HG02642 (cell line): ENCODE results near the gene SH3TC1.
A peak's percentile ranks its signal among the peaks of the same experiment; 100 is the strongest.

ENCODE experiments used
- ATAC-seq: cut with Tn5 transposase; IDR thresholded peaks from one replicate; pipeline ENCODE4 v1.9.1; 2021; ENCODE audit warnings: mild to moderate bottlenecking; ENCODE audit not compliant: unreplicated experiment, poor library complexity

Gene SH3TC1

DNA sequence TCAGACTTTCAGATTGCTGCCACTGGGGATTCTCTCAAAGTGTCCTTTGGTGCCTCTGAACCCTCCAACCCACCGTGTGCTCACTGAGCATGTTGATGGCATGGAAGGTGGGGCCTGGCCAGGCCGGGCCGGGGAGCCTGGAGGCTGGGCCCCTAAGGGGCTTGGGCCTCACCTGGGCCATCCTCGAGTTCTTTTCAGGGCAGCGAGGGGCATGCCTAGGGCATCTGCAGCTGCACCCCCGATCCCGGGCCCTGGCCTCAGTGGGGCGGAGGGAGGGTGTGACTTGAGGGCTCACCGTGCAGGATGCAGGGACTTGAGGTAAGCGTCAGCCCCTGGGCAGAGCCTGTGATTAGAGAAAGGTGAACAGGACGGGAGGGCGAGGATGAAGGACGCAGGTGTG lies 1.6 kb upstream of the SH3TC1 start:
- ATAC-seq, result no peak

DNA sequence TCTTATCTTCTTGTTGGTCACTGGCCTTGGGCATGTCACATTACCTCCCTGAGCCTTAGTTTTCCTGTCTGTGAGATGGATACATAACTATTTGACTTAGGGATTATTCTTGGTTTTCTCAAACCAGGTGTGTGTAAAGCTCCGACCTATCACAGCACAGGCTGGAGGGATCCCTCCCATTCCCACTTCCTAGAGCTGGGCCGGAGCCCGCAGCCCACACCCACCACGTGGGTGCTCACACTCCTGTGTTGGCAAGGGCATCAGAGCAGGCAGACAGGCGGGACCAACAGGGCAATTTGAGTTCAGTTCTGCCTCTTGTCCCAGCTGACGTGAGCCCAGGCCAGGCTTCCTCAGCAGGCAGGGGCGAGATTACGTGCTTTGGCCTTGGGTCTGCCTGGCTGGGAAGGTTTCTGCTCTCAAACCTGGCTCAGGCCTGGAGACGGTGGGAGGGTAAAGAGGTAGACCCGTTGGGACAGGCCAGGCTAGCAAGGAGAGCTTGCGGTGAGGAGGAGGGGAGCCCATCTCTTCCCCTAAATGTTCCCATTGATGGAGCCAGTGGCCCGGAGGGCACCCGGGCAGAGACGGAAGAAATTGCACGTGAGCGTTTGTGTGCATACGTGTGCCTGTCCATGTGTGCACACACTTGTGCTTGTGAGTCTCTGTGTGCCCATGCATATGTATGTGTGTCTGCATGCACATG lies 734 bp upstream of the SH3TC1 start:
- peak; percentile 1 for ATAC-seq

DNA sequence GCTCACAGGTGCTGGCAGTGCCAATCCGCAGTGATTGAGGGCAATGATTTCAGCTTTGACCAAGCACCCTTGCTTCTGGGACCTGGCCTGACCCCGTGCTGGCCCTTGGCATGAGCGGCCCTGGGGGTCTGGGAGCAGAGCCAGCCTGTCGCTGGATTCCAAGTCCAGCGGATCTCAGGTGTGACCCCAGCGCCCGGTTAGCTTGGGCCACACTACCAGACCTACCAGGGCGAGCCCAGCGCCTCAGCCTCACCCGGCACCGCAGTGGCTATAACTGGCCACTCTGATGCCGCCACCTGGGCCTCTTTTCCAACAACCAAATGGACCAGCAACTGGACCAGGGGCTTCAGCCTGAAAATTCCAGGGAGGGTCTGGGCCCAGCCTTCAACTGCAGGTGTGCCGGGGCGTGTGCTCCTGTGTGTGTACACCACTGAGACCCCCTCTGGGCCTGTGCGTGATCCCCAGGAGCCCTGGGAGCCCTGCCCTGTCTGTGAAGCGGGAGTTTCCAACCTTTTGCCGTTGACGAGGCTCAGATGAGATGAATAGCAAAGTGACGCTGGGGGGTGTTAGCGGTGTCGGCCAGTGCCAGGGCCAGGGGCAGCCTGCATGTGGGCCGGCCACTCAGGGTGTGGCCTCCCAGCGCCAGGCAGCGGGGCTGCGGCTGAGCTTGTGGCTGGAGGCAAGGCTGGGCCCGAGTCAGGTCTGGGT lies 658 bp downstream of the SH3TC1 start:
- ATAC-seq, result no peak

DNA sequence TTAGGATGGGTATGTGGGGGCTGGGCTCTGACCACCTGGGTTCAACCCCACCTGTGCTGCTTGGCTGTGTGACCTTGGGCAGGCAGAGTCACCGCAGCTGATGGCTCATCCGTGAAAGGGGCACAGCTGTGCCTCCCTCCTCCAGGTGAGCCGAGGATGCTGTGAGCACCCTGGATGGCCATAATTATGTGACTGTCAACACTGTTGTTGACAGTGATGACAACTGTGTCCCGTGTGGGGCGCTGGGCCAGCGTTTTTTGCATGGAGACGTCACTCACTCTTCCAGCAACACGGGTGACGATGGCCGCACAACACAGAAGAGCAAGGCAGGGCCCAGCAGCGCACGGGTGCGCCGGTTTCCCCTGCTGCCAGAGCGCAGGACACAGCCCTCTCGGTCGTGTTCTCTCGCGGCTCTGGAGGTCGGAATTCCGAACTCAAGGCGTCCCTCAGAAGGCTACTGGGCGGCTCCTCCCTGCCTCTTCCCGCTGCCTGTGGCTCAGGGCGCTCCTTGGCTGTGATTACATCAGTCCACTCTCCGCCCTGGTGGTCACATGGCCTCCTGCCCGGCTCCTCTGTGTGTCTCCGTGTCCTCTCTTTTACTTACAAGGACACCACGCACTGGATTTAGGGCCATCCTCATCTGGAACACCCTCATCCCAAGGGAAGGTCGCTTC lies 1.3 kb downstream of the SH3TC1 start:
- ATAC-seq, result no peak

DNA sequence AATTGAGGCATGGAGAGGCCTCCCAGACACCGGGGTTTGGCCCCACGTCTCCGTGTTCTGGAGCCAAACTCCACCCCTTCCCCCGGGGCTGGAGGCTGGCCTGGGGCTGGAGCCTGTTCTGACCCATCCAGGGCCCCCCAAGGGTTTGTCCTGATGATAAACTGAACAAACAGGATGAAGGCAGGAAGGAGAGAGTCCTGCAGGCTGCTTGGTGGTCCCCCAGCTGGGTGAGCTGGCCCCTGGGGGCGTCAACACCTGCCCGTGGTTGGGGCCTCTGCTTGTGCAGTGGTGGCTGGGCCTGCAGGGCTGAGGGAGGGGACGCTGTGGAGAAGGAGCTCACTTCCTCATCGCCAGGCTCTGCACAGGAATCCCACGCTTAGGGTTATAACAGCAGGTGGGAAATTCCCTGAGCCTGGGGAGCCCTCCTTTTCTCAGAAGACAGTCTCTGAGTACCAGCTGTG lies 2.3 kb downstream of the SH3TC1 start:
- ATAC-seq, result peak; percentile 40

DNA sequence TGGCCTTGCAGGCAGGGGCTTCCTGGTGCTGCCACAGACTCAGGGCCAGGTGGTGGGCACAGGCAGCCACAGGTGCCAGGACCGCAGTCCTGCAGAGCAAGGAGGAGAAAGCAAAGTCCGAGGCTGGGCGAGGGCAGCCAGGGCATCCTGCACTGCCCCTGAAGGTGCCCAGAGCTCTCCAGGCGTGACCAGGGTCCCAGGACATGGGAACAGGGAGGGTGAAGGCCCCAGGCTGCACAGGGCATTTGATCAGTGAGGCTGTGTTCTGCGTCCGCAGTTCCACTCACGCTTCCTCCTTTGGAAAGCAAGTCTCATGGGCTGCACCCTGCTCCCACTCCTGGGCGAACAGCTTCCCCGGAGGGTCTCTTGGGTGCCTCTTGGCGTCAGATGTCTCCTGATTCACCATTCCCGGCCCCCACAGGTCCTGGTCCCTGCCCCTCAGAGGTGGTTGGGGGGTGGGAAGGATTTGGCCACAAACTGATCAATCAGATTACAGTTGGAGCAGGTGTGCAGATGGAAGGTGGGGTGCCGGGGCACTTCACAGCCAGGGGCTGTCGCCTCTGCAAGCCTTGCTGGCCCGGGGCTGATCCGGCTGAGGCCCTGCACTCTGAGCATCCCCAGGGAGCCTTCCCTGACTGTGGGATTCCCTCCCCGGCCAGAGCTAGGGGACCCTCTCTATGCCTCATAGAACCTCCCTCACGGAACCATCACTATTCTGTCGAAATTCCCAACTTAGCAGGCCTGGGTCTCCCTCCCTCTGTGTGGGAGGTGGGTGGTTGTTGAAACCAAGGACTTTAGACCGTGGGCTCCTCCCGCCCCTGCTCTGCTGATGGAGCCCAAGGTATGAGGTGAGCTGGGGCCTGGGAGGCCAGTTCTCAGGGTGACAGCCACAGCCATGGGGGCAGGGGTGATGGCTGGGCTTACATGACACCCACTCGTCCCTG lies 3.3 kb downstream of the SH3TC1 start:
- ATAC-seq, result no peak

DNA sequence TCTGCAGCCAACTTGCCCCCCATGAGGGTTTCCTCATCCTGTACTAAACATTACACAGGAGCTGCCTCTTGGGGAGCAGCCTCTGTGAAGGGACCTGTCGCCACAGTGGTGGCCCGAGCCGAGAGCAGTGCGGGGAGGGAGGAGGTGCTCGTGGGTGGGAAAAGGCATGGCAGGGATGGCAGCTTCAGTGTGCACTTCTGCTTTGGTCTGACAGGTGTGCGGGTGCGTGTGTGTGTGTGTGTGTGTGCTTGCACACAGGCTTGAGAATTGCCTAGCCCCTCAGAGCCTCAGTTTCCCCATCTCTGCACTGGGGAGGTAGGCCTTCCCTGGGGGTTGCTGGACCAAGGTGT lies 3.9 kb downstream of the SH3TC1 start:
- no peak for ATAC-seq

DNA sequence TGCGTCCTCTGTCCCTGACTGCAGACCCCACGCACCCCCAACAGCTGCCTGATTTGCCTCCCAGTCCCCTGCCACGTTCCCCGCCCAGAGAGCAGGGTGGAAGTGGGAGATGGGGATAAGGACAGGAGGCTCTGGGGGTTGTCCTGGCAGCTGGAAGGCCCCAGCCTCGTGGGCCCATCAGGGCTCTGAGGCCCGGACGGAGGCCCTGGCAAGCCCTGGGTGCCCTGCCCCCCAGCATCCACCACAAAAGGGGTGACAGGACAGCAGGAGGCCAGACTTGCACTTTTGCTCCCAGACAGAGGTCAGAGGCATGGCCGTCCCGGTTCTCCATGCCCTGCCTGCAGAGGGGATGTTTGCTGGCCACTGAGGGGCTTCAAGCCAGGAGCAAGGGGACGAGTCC lies 4.7 kb downstream of the SH3TC1 start:
- ATAC-seq, result no peak

DNA sequence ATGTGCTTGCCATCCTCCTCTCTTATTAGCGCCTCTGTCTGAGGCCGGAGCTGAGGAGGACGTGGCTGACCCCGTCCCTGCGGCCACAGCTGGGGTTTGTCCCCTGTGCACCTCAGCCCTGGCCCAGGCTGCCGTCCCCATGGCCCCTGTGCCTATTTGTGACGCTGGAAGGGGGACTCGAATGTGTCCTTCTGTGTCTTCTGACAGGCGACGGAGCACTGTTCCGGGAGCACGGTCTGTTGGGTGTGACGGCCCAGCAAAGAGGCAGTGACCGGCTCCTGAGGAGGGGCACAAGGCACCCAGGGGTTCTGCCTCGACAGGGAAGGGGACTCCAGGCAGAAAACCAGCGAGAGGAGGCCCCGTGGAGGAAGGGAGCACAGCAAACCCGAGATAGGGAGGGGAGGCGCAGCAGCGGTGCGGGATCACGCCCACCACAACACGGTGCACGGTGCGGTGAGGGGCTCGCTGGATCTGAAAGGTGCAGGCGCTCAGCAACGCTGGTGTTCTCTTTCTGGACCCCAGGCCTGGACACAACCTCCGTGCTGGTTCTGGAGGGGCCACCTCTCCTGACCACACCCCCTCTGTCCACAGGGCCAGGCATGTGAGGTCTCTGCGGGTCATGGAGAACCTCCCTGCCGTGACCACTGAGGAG lies 5.6 kb downstream of the SH3TC1 start:
- ATAC-seq, result no peak

DNA sequence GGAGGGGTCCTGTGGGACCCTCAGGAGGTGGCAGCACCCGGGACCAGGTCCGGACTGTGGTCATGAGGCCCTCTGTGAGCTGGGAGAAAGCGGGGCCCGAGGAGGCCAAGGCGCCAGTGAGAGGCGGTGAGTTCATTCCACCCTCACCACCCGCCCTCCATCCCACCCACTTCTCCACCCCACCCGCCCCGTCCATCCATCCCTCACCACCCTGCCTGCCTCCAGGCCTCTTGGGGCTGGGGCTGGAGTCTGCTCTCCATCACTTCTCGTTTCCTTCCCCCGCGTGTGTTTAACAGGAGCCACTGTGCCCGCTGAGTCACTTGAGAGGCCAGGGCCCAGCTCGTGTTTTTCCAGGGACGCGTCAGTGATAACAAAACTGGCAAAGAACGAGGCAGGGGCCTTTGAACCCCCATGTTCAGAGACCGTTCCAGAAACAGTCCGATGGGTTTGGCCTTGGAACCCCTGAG lies 6.2 kb downstream of the SH3TC1 start:
- ATAC-seq, result no peak

DNA sequence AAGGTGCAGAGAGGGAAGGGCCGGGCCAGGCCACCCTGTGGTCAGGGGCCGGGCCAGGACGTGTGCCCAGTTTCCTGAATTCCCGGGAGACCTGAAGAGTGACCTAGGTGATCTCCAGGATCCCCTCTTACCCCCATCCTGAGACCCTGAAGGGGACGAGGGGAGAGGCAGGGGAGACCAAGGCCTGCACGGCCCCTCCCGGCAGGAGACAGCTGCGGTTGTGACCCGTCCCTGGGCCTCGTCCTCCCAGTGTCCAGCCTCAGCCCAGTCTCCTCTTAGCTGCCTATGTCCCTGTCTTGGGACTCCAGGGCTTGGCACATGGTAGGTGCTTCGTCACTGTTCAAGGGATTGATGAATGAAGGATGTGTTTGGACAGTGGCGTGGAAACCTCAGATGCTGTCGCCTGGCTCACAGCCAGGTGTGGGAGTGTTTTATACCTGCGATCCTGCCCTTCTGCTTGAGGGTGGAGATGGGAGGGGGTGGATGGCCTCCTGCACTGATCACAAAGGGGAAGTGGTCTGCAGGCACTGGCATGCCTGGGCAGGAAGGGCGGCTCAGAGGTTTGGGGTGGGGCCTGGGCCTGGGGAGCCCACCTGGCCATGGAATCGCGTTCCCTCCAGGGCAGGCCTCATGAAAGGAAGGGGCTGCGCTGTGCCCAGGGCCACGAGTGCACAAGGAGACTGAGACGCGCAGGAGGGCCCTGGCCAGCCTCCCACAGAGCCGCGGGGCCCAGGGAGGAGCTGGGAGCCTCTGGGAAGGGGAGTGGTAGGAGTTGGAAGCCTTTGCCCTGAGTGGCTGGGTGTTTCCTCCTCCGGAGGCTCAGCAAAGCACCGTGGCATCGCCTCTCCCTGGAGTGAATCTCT lies 6.9 kb downstream of the SH3TC1 start:
- ATAC-seq, result no peak

DNA sequence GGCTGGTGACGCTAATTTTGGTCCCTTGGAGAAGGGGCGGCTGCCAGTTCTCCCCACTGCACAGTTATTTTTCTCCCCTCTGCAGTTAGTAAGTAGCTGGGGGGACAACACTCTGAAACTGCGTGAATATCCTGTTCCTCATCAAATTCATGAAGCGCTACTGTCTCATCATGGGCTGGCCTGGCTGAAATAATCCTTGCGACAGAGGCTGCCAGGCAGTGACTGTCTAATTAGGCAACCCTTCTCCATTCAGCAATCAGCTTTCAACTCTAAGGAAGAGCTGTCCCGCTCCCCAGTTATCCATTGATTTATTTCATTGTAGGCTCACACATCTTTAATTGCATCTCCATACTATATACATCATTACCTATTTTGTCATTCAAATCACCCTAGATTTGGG lies 8.2 kb downstream of the SH3TC1 start:
- no peak for ATAC-seq

DNA sequence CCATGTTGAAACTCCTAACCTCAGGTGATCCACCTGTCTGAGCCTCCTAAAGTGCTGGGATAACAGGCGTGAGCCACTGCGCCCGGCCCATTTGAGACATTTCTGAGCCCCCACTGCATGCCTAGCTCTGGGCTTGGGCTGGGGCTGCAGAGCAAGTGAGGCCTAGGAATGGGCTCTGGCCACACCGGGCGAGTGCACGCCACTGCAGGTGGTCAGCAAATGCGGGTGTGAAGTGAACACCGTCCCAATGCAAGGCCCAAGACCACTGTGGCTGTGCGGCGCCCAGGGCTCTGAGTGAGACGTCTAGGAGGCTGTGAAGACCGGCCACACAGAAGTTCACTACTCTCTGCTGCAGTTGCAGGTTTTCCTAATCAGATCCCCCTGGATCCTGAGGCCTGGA lies 9.5 kb downstream of the SH3TC1 start:
- ATAC-seq, result no peak

DNA sequence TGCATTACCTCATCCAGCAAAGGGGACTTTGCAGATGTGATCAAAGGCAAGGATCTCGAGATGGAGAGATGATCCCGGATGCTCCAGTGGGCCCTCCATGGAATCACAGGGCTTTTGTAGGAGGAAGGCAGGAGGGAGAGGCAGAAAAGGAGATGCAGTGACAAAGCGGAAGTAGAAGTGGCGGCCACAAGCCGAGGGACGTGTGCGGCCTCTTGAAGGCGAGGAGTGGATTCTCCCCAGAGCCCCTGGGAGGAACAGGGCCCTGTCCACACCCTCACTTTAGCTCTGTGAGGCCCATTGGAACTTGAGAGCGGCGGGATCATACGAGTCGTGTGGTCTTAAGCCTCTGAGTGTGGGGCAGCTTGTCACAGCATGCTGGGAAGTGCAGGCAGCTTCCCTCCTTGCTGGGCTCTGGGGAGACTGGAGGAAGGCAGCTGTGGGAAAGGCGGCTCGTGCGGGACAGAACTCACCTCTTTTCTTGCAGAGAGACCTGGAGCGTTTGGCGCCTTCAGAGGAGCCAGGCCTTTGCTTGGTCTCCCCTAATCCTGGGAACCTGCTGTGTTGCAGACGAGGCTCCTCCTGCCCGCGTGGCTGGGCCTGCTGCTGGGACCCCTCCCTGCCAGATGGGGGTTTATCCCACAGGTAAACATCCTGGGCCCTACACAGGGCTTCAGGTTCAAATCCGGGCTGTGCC lies 10.2 kb downstream of the SH3TC1 start:
- no peak for ATAC-seq

DNA sequence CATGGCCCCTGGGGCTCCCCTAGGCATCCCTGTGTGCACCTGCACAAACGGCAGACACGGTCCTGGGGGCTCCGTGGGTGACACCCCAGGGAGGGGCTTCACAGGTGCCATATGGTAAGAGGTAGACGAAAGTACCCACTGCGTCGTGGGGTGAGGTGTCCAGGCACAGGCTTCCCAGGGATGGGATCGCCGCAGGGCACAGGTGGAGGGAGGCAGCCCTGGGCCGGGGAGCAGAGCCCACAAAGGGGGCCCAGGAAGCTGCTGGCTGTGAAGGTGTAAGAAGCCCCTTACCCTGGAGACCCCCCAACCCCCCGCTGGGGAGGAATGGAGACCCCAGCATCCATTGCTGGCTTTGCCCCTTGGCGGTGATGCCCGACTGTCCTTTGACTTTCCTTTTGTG lies 10.9 kb downstream of the SH3TC1 start:
- ATAC-seq, result no peak

DNA sequence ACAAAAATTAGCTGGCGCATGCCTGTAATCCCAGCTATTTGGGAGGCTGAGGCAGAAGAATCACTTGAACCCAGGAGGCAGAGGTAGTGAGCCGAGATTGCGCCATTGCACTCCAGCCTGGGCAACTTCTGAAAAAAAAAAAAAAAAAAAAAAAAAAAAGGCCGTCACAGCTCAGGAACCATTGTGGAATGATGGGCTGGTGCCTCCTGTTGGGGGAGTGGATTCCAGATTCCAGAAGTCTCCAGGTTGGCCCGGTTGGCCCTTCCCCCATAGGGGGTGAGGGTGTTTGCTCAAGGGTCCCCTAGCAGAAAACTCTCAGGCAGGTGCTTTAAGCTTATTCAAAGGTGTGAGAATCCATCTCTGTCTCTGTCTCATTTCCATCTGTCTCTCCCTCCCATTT lies 11.5 kb downstream of the SH3TC1 start:
- ATAC-seq, result no peak

DNA sequence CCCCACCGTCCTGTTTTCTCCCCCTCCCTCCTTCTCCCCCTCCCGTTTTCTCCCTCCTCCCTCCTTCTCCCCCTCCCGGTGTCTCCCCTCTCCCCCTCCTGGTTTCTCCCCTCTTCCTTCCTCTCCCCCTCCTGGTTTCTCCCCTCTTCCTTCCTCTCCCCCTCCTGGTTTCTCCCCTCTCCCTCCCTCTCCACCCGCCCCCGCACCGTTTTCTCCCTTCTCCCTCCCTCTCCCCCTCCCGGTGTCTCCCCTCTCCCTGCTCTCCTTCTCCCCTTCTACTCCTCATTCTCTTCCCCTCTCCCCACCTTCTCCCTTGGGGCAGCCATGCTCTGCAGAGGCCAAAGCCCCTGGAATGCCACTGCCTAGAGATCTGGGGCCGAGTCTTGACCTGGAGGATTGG lies 12.2 kb downstream of the SH3TC1 start:
- no peak for ATAC-seq
